NCI-H446 (cell line): Measurements from ENCODE around the gene IFT88.

ENCODE experiments used
- DNase-seq, 2 experiments: peaks; one replicate each; lab custom pipeline; 2025; lab: John Stamatoyannopoulos, UW

Gene IFT88

DNA sequence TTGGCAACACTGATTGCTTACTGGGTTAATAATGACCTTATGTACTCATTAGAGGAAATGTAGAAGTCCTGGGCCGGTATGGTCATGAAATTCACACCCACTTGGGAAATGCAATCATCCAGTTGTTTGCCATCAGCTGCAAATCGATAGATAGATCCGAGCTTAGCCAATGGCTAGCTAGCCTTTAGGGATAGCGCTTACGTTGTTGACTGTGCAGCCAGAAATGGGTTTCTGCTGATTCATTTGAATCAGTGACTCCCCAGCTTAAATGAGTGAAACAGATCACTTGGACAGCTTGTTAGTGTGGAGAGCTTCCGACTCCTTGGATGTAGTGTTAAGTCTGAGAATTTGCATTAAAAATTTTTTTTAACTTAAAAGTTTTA is 148.4 kb downstream of the IFT88 start:
- DNase-seq: no peak

DNA sequence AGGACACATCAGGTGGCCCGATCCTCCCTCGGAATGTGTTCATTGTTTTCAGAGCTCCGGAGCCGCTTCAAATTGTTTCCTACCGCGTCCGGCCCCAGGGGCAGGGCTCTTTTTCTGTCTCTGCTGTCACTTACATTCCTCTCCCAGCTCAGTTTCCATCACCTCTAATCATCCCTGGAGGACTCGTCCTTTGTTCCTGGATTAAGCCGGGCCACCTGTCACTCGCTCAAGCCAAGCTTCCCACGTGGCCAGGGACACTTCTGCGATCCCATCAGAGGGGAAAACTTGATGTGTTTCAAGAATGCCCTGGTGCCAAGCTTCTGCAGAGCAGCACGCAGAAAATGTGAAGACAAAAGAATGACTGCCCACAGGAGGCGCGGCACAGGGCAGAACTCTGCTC is 150.0 kb downstream of the IFT88 start:
- peak in 1 of 2 experiments; percentile 23 for DNase-seq

DNA sequence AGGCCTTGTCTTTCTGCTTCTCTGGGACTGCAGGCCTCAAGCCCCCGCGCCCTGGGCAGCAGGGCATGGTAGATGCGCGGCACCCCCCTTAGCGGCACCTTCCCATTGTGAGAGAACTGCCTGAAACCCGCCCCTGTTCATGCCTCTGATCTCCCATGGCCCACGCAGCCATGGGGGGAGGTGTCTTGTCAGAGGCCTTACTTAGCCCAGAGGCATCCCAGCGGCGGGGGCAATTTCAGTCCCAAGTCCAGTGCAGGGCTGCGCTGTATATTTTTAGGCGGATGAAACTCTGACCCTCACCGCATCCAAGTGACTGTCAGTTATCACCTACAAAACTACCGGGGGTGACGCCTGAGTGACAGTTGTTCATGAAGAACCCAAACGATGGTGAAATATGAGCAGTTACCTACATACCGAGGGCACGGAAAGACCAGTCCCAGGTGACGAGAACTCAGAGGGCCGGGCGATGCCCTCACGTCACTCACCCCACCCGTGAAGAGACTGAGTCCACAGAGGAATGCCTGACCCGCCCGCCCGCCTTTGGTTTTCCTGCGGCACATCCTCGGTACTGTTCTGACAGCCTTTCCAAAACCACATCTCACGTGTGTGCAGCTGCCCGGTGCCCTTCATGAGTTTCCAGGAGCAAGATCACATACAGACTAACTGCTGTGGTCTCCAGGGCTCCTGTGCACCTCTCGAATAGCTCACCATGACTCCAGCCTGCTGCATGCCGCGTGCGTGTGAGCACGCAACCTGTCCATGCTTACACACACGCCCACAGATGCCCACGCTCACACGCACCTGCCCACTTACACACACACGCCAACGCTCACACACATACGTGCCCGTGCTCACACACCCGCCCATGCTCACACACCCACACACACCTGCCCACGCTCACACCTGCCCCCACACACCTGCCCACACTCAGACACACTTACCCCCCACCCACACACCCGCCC is 150.9 kb downstream of the IFT88 start:
- no peak for DNase-seq

DNA sequence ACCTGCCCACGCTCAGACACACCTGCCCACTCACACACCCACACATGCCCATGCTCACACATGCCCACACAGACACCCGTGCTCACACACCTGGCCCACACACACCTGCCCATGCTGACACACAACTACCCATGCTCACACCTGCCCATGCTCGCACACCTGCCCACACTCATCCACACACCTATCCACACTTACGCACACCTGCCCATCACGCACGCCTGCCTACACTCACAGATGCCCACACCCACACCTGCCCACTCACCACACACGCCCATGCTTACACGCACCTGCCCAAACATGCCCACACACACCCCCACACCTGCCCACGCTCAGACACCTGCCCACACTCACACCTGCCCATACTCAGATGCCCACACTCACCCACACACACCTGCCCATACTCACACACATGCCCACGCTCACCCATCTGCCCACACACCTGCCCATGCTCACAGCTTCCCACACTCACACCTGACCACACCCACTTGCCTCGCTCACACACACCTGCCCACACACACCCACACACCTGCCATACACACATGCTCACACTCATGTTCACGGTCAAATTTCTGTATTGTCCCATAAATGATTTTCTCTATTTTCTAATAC is 152.1 kb downstream of the IFT88 start:
- no peak for DNase-seq

- DNase-seq: no peak
Measured at GRCh38 chr13:20719783-20720182, 152.8 kb downstream of the IFT88 start.

GRCh38 chr13:20720499-20720898 is 153.5 kb downstream of the IFT88 start:
- no peak for DNase-seq

DNA sequence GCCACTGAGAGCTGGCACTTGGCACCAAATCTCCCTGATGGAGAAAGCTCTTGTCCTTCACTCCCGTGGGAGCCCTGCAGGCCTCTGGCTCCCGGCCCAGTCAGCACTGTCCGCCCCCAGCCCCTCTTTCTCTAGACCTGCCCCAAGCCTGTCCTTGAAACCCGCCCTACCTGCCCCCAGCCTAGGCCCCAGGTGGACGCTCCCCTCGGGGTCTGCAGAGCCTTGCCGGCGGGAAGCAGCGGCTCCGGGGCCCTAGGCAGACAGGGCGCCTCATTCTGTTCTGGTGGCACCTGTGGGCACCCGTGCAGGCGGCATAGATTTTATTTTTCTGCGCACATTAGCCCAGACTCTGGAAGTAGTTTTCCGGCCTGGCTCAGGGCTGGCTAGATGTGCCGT is 154.1 kb downstream of the IFT88 start:
- no peak for DNase-seq

DNA sequence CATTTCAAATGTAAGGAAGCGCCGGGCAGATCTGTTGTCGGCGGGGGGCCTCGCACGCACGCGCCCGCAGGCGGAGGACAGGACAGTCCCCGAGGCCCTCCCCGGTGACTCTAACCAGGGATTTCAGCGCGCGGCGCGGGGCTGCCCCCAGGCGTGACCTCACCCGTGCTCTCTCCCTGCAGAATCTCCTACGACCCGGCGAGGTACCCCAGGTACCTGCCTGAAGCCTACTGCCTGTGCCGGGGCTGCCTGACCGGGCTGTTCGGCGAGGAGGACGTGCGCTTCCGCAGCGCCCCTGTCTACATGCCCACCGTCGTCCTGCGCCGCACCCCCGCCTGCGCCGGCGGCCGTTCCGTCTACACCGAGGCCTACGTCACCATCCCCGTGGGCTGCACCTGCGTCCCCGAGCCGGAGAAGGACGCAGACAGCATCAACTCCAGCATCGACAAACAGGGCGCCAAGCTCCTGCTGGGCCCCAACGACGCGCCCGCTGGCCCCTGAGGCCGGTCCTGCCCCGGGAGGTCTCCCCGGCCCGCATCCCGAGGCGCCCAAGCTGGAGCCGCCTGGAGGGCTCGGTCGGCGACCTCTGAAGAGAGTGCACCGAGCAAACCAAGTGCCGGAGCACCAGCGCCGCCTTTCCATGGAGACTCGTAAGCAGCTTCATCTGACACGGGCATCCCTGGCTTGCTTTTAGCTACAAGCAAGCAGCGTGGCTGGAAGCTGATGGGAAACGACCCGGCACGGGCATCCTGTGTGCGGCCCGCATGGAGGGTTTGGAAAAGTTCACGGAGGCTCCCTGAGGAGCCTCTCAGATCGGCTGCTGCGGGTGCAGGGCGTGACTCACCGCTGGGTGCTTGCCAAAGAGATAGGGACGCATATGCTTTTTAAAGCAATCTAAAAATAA is 154.7 kb downstream of the IFT88 start:
- no peak for DNase-seq

- no peak for DNase-seq
Measured at GRCh38 chr13:20727856-20728255, 160.9 kb downstream of the IFT88 start.

- DNase-seq: no peak
Measured at GRCh38 chr13:20728579-20729311, 161.8 kb downstream of the IFT88 start.

DNA sequence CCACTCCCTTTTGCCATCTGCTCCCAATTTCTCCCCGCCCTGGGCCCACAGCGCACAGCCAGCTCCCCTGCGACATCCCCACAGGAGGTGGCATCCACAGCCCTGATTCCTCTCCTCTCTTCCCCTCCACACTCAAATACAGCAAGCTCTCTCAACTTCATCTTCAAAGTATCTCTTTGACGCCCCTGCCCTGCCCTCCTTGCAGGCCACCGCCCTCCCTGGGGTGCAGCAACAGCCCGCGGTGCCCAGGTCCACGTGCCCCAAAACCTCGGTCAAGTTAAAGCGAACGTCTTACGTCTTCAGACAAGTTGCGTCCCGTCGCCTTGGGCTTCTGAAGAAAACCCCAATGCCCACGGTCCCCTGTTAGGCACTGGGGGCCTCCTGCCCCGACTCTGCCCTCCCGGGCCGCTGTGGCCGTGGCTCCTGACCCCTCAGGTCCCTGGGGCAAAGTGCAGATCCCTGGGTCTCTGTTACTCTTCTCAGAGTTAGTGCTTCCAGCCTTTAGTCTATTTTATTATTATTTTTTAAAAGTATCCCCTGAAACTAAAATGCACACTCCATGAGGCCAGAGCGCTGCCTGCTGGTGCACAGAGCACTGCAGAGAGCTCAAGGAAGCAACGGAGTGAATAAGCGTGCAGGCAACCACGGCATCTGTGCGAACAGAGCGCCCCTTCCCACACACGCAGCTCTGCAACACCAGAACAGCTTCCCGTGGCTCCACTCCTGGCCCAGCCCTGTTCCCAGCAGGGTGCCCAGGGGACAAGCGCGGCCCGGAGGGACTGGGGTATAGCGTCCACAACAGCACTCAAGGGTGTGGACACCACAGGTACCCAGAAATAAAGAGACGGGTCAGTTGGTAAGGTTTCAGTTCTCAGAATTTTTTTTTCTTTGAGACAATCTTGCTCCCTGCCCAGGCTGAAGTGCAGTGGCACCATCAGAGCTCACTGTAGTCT is 163.0 kb downstream of the IFT88 start:
- no peak for DNase-seq

- DNase-seq: no peak
Measured at GRCh38 chr13:20738616-20739015, 171.7 kb downstream of the IFT88 start.

GRCh38 chr13:20740021-20740420 is 173.1 kb downstream of the IFT88 start:
- DNase-seq: no peak
